Mesenchymal stem cell (in vitro differentiated cells and primary cell): Measurements from ENCODE around the gene HS6ST2.

ENCODE experiments used
- DNase-seq: peaks from one replicate; pipeline ENCODE4 v3.0.0-alpha.2; 2013
- H2AFZ ChIP-seq: one replicate; pipeline ENCODE4 v1.6.1; 2013; ENCODE audit warnings: low read depth, mild to moderate bottlenecking, control low read depth, inconsistent platforms, low read length, moderate library complexity
- H2AK5ac ChIP-seq: 2 replicates; pipeline ENCODE4 v1.6.1; 2013; ENCODE audit warnings: low read length, moderate library complexity, mild to moderate bottlenecking, inconsistent platforms; ENCODE audit not compliant: severe bottlenecking
- H2BK120ac ChIP-seq: one replicate; pipeline ENCODE4 v1.6.1; 2013; ENCODE audit warnings: low read depth, mild to moderate bottlenecking, inconsistent platforms, low read length, moderate library complexity
- H2BK12ac ChIP-seq, 2 experiments: one replicate each; pipeline ENCODE4 v1.6.1; 2013; ENCODE audit warnings: inconsistent platforms in 2 of 2, low read length in 2 of 2, mild to moderate bottlenecking in 2 of 2, moderate library complexity in 2 of 2, control low read depth in 1 of 2
- H2BK15ac ChIP-seq: one replicate; pipeline ENCODE4 v1.6.1; 2013; ENCODE audit warnings: mild to moderate bottlenecking, low read depth, inconsistent platforms; ENCODE audit not compliant: poor library complexity, severe bottlenecking
- H2BK5ac ChIP-seq: 2 replicates; pipeline ENCODE4 v1.6.1; 2013; ENCODE audit warnings: low read depth, mild to moderate bottlenecking, low read length, control low read depth, inconsistent platforms; ENCODE audit not compliant: poor library complexity, severe bottlenecking
- H3K14ac ChIP-seq, 2 experiments: one replicate each; pipeline ENCODE4 v1.6.1; 2013; ENCODE audit warnings: inconsistent platforms in 2 of 2, low read length in 2 of 2, control low read depth in 1 of 2, mild to moderate bottlenecking in 1 of 2, moderate library complexity in 1 of 2
- H3K18ac ChIP-seq, 2 experiments: one replicate each; pipeline ENCODE4 v1.6.1; 2013; ENCODE audit warnings: inconsistent platforms in 2 of 2, low read length in 2 of 2, control low read depth in 1 of 2, low read depth in 1 of 2, mild to moderate bottlenecking in 1 of 2
- H3K23ac ChIP-seq, 2 experiments: one replicate each; pipeline ENCODE4 v1.6.1; 2013; ENCODE audit warnings: inconsistent platforms in 2 of 2, low read length in 2 of 2, mild to moderate bottlenecking in 2 of 2, moderate library complexity in 2 of 2, control low read depth in 1 of 2
- H3K27ac ChIP-seq: 2 replicates; pipeline ENCODE4 v1.5.1; 2013; ENCODE audit warnings: mild to moderate bottlenecking, moderate library complexity, low read length, control low read depth, inconsistent platforms; ENCODE audit not compliant: poor library complexity, severe bottlenecking
- H3K27me3 ChIP-seq, 2 experiments: 2 replicates each; pipeline versions ENCODE4 v1.6.1 to v1.7.0; 2013; ENCODE audit warnings: low read length in 2 of 2, mild to moderate bottlenecking in 2 of 2, moderate library complexity in 2 of 2, control low read depth in 1 of 2, inconsistent platforms in 1 of 2; ENCODE audit not compliant: control insufficient read depth in 1 of 2, insufficient read depth in 1 of 2
- H3K36me3 ChIP-seq, 2 experiments: 2 replicates each; pipeline versions ENCODE4 v1.6.1 to v1.7.0; 2013; ENCODE audit warnings: low read length in 2 of 2, control low read depth in 1 of 2, inconsistent platforms in 1 of 2, low read depth in 1 of 2, mild to moderate bottlenecking in 1 of 2; ENCODE audit not compliant: insufficient read depth in 2 of 2, control insufficient read depth in 1 of 2
- H3K4ac ChIP-seq, 2 experiments: one replicate each; pipeline ENCODE4 v1.6.1; 2013; ENCODE audit warnings: inconsistent platforms in 2 of 2, low read length in 2 of 2, mild to moderate bottlenecking in 2 of 2, moderate library complexity in 2 of 2, control low read depth in 1 of 2, low read depth in 1 of 2
- H3K4me1 ChIP-seq: 2 replicates; pipeline ENCODE4 v1.6.1; 2013; ENCODE audit warnings: low read depth, low read length, control low read depth; ENCODE audit not compliant: control insufficient read depth, insufficient read depth
- H3K4me2 ChIP-seq: 2 replicates; pipeline ENCODE4 v1.6.1; 2013; ENCODE audit warnings: low read length, mild to moderate bottlenecking, inconsistent platforms; ENCODE audit not compliant: poor library complexity, severe bottlenecking
- H3K4me3 ChIP-seq, 2 experiments: 2 replicates each; pipeline versions ENCODE4 v1.5.1 to v1.7.0; 2013; ENCODE audit warnings: low read length in 2 of 2, mild to moderate bottlenecking in 2 of 2, control low read depth in 1 of 2, low read depth in 1 of 2; ENCODE audit not compliant: insufficient read depth in 1 of 2
- H3K79me1 ChIP-seq: replicated peaks from 2 replicates; pipeline ENCODE4 v1.6.1; 2013; ENCODE audit warnings: mild to moderate bottlenecking, control low read depth, low read length, inconsistent platforms; ENCODE audit not compliant: poor library complexity, severe bottlenecking
- H3K9ac ChIP-seq: 2 replicates; pipeline ENCODE4 v1.7.0; 2013; ENCODE audit warnings: mild to moderate bottlenecking, low read length, moderate library complexity
- H3K9me3 ChIP-seq: 2 replicates; pipeline ENCODE4 v1.7.0; 2013; ENCODE audit warnings: mild to moderate bottlenecking, low read length; ENCODE audit not compliant: control insufficient read depth
- H4K8ac ChIP-seq: one replicate; pipeline ENCODE4 v1.6.1; 2013; ENCODE audit warnings: inconsistent platforms, mild to moderate bottlenecking, low read length, moderate library complexity
- H4K91ac ChIP-seq: one replicate; pipeline ENCODE4 v1.6.1; 2013; ENCODE audit warnings: mild to moderate bottlenecking, low read length, inconsistent platforms
- WGBS: methylation state at CpG from one replicate; pipeline ENCODE4 v1.1.7; 2013; ENCODE audit warnings: mixed read lengths; 5-methylcytosine and 5-hydroxymethylcytosine counted together

The HS6ST2 gene

DNA sequence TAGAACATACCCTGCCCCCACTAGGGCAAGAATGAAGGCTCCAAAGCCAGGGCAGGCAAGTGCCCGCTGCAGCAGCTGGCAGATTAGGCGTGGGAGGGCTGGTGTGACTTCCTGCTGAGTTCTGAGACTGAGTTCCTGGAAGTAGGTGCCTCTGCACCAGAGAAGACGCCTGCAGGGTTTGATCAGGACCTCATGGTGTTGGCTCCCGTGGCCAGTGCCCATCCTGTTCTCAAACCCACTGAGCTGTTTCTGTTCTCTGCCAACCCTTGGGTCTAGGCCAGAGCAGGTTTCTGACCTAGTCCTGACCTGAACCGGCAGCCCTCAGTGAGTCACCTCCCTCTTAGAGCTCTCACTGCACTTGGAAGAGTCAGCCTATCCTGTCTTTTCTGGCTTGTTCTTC is 220.7 kb downstream of the HS6ST2 start:
- no peak overlapping the region for H3K14ac ChIP-seq
- H2BK120ac ChIP-seq, result no peak overlapping the region
- no peak overlapping the region for H3K9ac ChIP-seq
- no peaks in the 10 kb centered on the region for H3K9me3 ChIP-seq
- H3K23ac ChIP-seq, result no peak overlapping the region
- no peak overlapping the region for H2BK12ac ChIP-seq
- no peak overlapping the region for H3K18ac ChIP-seq
- H2BK15ac ChIP-seq, result no peak overlapping the region
- no peak overlapping the region for H3K4me2 ChIP-seq
- H4K91ac ChIP-seq, result no peak overlapping the region
- no peaks in the 10 kb centered on the region for H3K79me1 ChIP-seq
- no peak overlapping the region for H4K8ac ChIP-seq
- peaks cover 0 to 70% of the 10 kb centered on the region in 2 experiments for H3K27me3 ChIP-seq
- no peak overlapping the region for H2AFZ ChIP-seq
- H2AK5ac ChIP-seq, result no peak overlapping the region
- no peak overlapping the region for H2BK5ac ChIP-seq
- H3K4me1 ChIP-seq, result peaks cover 4% of the 10 kb centered on the region
- no peak for DNase-seq
- no peak overlapping the region for H3K4me3 ChIP-seq
- H3K36me3 ChIP-seq, result no peaks in the 10 kb centered on the region
- no peak overlapping the region for H3K4ac ChIP-seq
- WGBS, result 73% methylated on average over 5 of the region's 5 CpGs
- H3K27ac ChIP-seq, result no peak overlapping the region

DNA sequence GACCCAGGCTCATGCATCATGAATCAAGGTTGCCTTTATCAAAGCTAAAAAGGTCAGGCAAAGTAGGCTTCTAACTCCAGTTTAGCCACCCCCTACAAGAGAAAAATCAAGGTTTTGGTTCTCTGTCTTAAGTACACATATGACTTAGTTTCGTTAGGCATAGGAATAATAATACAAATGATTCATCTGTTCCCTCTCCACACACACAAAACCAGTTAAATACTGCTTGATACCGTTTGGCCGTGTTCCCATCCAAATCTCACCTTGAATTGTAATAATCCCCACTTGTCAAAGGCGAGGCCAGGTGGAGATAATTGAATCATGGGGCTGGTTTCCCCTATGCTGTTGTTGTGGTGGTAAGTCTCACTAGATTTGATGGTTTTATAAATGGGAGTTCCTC is 226.2 kb downstream of the HS6ST2 start:
- no peak overlapping the region for H3K23ac ChIP-seq
- H3K4me1 ChIP-seq, result no peaks in the 10 kb centered on the region
- H3K4me2 ChIP-seq, result no peak overlapping the region
- no peak overlapping the region for H3K18ac ChIP-seq
- H3K27ac ChIP-seq, result no peak overlapping the region
- no CpG with 5 or more reads among the region's 4 CpGs for WGBS
- H3K14ac ChIP-seq, result no peak overlapping the region
- no peak overlapping the region for H2BK15ac ChIP-seq
- H2AFZ ChIP-seq, result no peak overlapping the region
- H4K8ac ChIP-seq, result no peak overlapping the region
- no peaks in the 10 kb centered on the region for H3K79me1 ChIP-seq
- no peak overlapping the region for H2AK5ac ChIP-seq
- no peak overlapping the region for H3K9ac ChIP-seq
- no peak overlapping the region for H3K4me3 ChIP-seq
- no peak overlapping the region for H2BK12ac ChIP-seq
- no peak for DNase-seq
- H3K4ac ChIP-seq, result no peak overlapping the region
- no peaks in the 10 kb centered on the region for H3K36me3 ChIP-seq
- H2BK120ac ChIP-seq, result no peak overlapping the region
- no peak overlapping the region for H2BK5ac ChIP-seq
- no peaks in the 10 kb centered on the region for H3K9me3 ChIP-seq
- peaks cover 0 to 60% of the 10 kb centered on the region in 2 experiments for H3K27me3 ChIP-seq
- no peak overlapping the region for H4K91ac ChIP-seq

DNA sequence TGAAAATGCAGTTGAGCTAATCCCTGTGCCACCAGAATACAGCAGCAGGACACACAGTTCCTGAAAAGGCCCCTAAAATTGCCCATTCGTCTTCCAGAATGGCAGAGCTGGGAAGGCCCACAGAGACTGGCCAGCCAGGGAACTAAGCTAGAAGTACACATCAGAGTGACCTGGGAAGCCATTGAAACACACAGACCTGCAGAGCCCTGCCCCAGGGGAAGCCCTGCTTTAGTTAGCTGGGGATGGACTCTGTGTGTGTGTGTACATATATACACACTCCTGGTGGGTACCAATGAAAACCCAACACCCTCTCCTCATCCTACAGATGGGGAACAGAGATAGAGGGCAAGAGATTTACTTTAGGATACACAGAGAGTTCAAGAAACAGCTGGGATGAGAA is 227.7 kb downstream of the HS6ST2 start:
- no peak overlapping the region for H2AK5ac ChIP-seq
- no peaks in the 10 kb centered on the region for H3K36me3 ChIP-seq
- DNase-seq, result no peak
- no peak overlapping the region for H3K23ac ChIP-seq
- H4K8ac ChIP-seq, result no peak overlapping the region
- no peak overlapping the region for H3K4me3 ChIP-seq
- H2AFZ ChIP-seq, result no peak overlapping the region
- H3K4ac ChIP-seq, result no peak overlapping the region
- H4K91ac ChIP-seq, result no peak overlapping the region
- no peak overlapping the region for H2BK5ac ChIP-seq
- no peaks in the 10 kb centered on the region for H3K79me1 ChIP-seq
- no peak overlapping the region for H3K27ac ChIP-seq
- no peaks in the 10 kb centered on the region for H3K9me3 ChIP-seq
- no peak overlapping the region for H2BK120ac ChIP-seq
- H2BK12ac ChIP-seq, result no peak overlapping the region
- H2BK15ac ChIP-seq, result no peak overlapping the region
- H3K27me3 ChIP-seq, result peaks cover 0 to 51% of the 10 kb centered on the region in 2 experiments
- no peak overlapping the region for H3K18ac ChIP-seq
- no peak overlapping the region for H3K4me2 ChIP-seq
- no peaks in the 10 kb centered on the region for H3K4me1 ChIP-seq
- no peak overlapping the region for H3K14ac ChIP-seq
- WGBS, result 86% methylated on average over 1 of the region's 1 CpG
- no peak overlapping the region for H3K9ac ChIP-seq

DNA sequence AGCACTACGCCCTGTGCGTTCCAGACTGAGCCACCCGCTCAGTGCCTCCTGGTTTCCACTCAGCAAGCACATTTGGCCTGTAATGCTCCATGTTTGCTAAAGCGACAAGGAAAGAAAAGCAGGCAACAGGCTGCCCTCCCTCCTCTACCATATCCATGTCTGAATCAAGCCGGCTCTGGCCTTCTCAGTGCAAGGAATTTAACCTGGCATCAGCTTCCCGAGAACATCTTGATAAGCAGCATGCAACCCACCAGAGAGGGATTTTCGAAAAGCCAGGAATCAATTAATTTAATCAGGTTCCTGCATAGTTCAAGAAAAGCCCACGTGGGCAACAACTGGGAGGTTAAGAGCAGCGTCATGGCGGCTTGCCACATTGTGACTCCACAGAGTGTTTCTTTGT is 228.2 kb downstream of the HS6ST2 start:
- Histone ChIP-seq H3K4me1 (no peaks in the 10 kb centered on the region), H3K9me3 (no peaks in the 10 kb centered on the region), H2BK15ac (no peak overlapping the region), H3K4me3 (no peak overlapping the region), H4K8ac (no peak overlapping the region), H2BK12ac (no peak overlapping the region), H3K4me2 (no peak overlapping the region), H3K4ac (no peak overlapping the region), H2BK120ac (no peak overlapping the region), H3K36me3 (no peaks in the 10 kb centered on the region), H3K27ac (no peak overlapping the region), H3K18ac (no peak overlapping the region), H4K91ac (no peak overlapping the region), H3K23ac (no peak overlapping the region), H3K79me1 (no peaks in the 10 kb centered on the region), H3K9ac (no peak overlapping the region), H2BK5ac (no peak overlapping the region), H2AK5ac (no peak overlapping the region), H3K27me3 (peaks cover 0 to 50% of the 10 kb centered on the region in 2 experiments), H3K14ac (no peak overlapping the region), H2AFZ (no peak overlapping the region)
- 93% methylated on average over 10 of the region's 10 CpGs for WGBS
- no peak for DNase-seq
